Psoas muscle (tissue), 8 donors: ENCODE measurements around the gene PLOD1. TPM values are rescaled to one million over a fixed set of nuclear protein-coding genes. Genes with fewer than 3 reads are reported as not detected.

ENCODE experiments used
- ATAC-seq, 4 donors: fragments of 200-7000 bp; cut with Tn5 transposase; one replicate each; pipeline ENCODE4 v1.9.1; 2020; ENCODE audit warnings: moderate library complexity in 3 of 4, mild to moderate bottlenecking in 2 of 4
- DNase-seq, 2 donors: peaks; one replicate each; pipeline ENCODE4 v3.0.0-alpha.2; 2020
- H3K27ac ChIP-seq: fragments of 200-600 bp; one replicate; pipeline ENCODE4 v1.8.0; 2022
- H3K27me3 ChIP-seq, 3 donors: fragments of 200-600 bp in 1 of 3; one replicate each; pipeline versions ENCODE4 v1.6.1 to v1.8.0; 2013 to 2022; ENCODE audit warnings: low read length in 2 of 3, mild to moderate bottlenecking in 2 of 3, moderate library complexity in 1 of 3; ENCODE audit not compliant: insufficient read depth in 3 of 3
- H3K36me3 ChIP-seq, 2 donors: fragments of 200-600 bp in 1 of 2; one replicate each; pipeline versions ENCODE4 v1.6.1 to v1.8.0; 2013 to 2022; ENCODE audit warnings: low read depth in 1 of 2, mild to moderate bottlenecking in 1 of 2, moderate library complexity in 1 of 2; ENCODE audit not compliant: insufficient read depth in 1 of 2
- H3K4me1 ChIP-seq: fragments of 200-600 bp; one replicate; pipeline ENCODE4 v1.8.0; 2022
- H3K4me3 ChIP-seq: fragments of 200-600 bp; one replicate; pipeline ENCODE4 v1.8.0; 2022; ENCODE audit warnings: mild to moderate bottlenecking
- H3K9me3 ChIP-seq: fragments of 200-600 bp; one replicate; pipeline ENCODE4 v1.8.0; 2022
- CTCF ChIP-seq: fragments of 200-600 bp; IDR thresholded peaks from one replicate; pipeline ENCODE4 v1.8.0; 2022; ENCODE audit warnings: antibody characterized with exemption
- WGBS, 3 donors: extraction: QIAGEN DNeasy Blood & Tissue Kit; methylation state at CpG; one replicate each; pipeline versions ENCODE4 v1.1.6 to v1.1.7; 2013; 5-methylcytosine and 5-hydroxymethylcytosine counted together
- intact Hi-C, 2 donors: fragments of 100-400 bp; cut with DNase I; formaldehyde crosslinking; loops; one replicate each; pipeline versions ENCODE4 v1.11.0 to v1.14.2; 2022
- long read RNA-seq, 2 donors: library from polyadenylated mRNA; unstranded; transcript quantifications; one replicate each; pipeline ENCODE4 v2.0.0, GENCODE V29; 2021
- polyA plus RNA-seq, 3 donors: library from polyadenylated mRNA; stranded (reverse); fragments of 200-250 nt; gene quantifications; one replicate each; pipeline ENCODE4 v1.2.3, GENCODE V29; 2013
- total RNA-seq, 4 donors: library from RNA; stranded (reverse); fragmentation: NEBNext Ultra II Directional in 2 of 4; extraction: Animal tissue kit (Norgen Biotek cat#: 25700) in 2 of 4; gene quantifications; one replicate each; pipeline versions ENCODE4 v1.2.1 to v1.2.4, GENCODE V29; 2021 to 2023
- donor health status: healthy with polysubstance abuse.
- donor health status: DM: no; HTN: no; CAD: no; lungs with moderate emphysema.
- donor health status: Bipolar disorder and iron deficiency.
- donor health status: healthy.
- donor health status: DM: yes; HTN: yes; CAD: no.
- donor health status: DM: no; HTN: no; CAD: no.
- donor health status: DM: no; HTN: no; CAD: no.
- donor health status: DM: yes; HTN: yes; CAD: no.

Gene PLOD1
- 10 to 100 TPM; 25.1 to 52.3 (median 35.7) TPM for total RNA-seq
- polyA plus RNA-seq, result 10 to 100 TPM; 33.5 to 48.6 (median 39.1) TPM
- long read RNA-seq, donor 1, transcript PLOD1-201 (19 exons, 2,940 nt), result major isoform, 10 of 21 reads
- long read RNA-seq, donor 1, partial matches to known transcripts, result 4 of 21 reads
- long read RNA-seq, donor 1, other reads (novel, unspliced or antisense), result 6 of 21 reads
- long read RNA-seq, donor 2, transcript PLOD1-201 (19 exons, 2,940 nt), result major isoform, 20 of 45 reads
- long read RNA-seq, donor 2, partial matches to known transcripts, result 22 of 45 reads
- long read RNA-seq, donor 2, other reads (novel, unspliced or antisense), result 3 of 45 reads

- peaks cover 0 to 6% of the 10 kb centered on the region in 2 donors for H3K36me3 ChIP-seq
- no peaks in the 10 kb centered on the region for H3K9me3 ChIP-seq
- DNase-seq, result peak; percentile 87 to 92
- ATAC-seq, result peak; percentile 74 to 82 (median 76)
- H3K4me1 ChIP-seq, result peaks cover 51% of the 10 kb centered on the region
- H3K27me3 ChIP-seq, result no peaks in the 10 kb centered on the region
- intact Hi-C loops, result loop anchor here in 1 of 2 donors (5.0 kb wide), 1 partner anchor 33 kb away; no protein-coding TSS in a partner anchor
- 1 to 5% (median 2%) methylated on average over 35 to 55 of the region's 55 CpGs for WGBS, 3 donors
- no peak for TF ChIP-seq CTCF
- peak within 1 kb of the TSS; percentile 81 for H3K4me3 ChIP-seq
- peak within 1 kb of the TSS; percentile 83 for H3K27ac ChIP-seq
Measured at GRCh38 chr1:11934302-11935056, at the start of gene PLOD1. PLOD1 (plus strand) TSS chr1:11934717; CDS start chr1:11934780, 63 bp downstream.

DNA sequence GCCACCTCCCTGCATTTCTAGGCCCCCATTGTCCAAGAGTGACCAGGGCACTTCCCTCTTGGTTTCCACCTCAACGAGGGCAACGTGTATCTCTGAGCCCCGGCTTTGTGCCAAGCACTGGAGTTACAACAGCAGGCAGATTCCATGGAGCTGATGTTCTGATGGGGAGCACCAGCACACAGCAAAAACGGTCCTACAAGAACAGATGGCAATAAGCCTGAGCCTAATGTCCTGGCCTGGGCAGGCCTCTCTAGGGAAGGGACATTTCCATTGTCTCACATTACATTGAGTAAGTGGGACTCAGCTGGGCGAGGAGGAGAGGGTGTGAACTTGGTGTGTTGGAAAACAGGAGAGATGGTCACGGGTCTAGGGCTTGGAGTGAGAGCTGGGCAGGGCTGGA is 48.6 kb upstream of the PLOD1 start:
- ATAC-seq, result peak; percentile 38 to 78 (median 66)
- DNase-seq, result peak; percentile 59 to 90
- H3K27ac ChIP-seq, result peak overlapping the region; percentile 46
- H3K9me3 ChIP-seq, result no peaks in the 10 kb centered on the region
- intact Hi-C loops, result loop anchor here in 1 of 2 donors (2.0 kb wide), 1 partner anchor 21 kb away; no protein-coding TSS in a partner anchor
- no peak for TF ChIP-seq CTCF
- H3K4me3 ChIP-seq, result no peak overlapping the region
- 17 to 34% (median 22%) methylated on average over 6 of the region's 6 CpGs for WGBS, 3 donors
- H3K27me3 ChIP-seq, result no peaks in the 10 kb centered on the region
- no peaks in the 10 kb centered on the region for H3K36me3 ChIP-seq
- H3K4me1 ChIP-seq, result peaks cover 33% of the 10 kb centered on the region

- WGBS, 3 donors, result 27 to 46% (median 38%) methylated on average over 19 of the region's 19 CpGs
- Histone ChIP-seq H3K27me3 (no peaks in the 10 kb centered on the region), H3K4me1 (peaks cover 24% of the 10 kb centered on the region), H3K9me3 (no peaks in the 10 kb centered on the region), H3K4me3 (no peak overlapping the region), H3K36me3 (no peaks in the 10 kb centered on the region), H3K27ac (no peak overlapping the region)
- peak in 3 of 4 donors; percentile 33 to 66 (median 61) for ATAC-seq
- TF ChIP-seq CTCF, result no peak
- peak; percentile 51 to 76 for DNase-seq
- intact Hi-C loops, result loop anchor here in 1 of 2 donors (2.0 kb wide), 1 partner anchor 20 kb away; no protein-coding TSS in a partner anchor
Measured at GRCh38 chr1:11886986-11887665, 47.4 kb upstream of the PLOD1 start.

GRCh38 chr1:11887666-11888007 is 46.9 kb upstream of the PLOD1 start:
- no peak for TF ChIP-seq CTCF
- Histone ChIP-seq H3K4me3 (no peak overlapping the region), H3K9me3 (no peaks in the 10 kb centered on the region), H3K4me1 (peaks cover 20% of the 10 kb centered on the region), H3K27me3 (no peaks in the 10 kb centered on the region), H3K27ac (no peak overlapping the region), H3K36me3 (no peaks in the 10 kb centered on the region)
- 92 to 98% (median 93%) methylated on average over 7 of the region's 7 CpGs for WGBS, 3 donors
- ATAC-seq, result no peak
- intact Hi-C loops, result loop anchor here in 1 of 2 donors (2.0 kb wide), 1 partner anchor 19 kb away; no protein-coding TSS in a partner anchor
- no peak for DNase-seq
